ENCODE results near the gene TAF6.

Gene TAF6

DNA sequence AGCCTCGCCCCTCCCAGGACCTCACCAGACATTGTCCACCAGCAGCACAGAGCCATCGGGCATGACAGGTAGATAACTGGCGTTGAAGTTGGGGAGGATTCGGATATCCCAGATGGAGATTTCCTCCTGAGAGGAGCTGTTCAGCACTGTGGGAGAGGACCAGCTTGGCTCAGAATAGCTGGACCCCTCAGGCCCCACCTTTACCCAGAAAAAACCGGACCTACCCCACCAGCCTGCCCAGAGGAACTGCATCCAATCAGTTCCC lies 37.8 kb upstream of the TAF6 start:
- H3K36me3 Mint-ChIP-seq (ENCODE audit: low read depth) = peaks cover 20% of the 10 kb centered on the region
- H3K4me1 Mint-ChIP-seq = peaks cover 15% of the 10 kb centered on the region
- no peaks in the 10 kb centered on the region for H3K9me3 Mint-ChIP-seq
- peak overlapping the region; percentile 5 to 81 (median 17) for H3K27ac Mint-ChIP-seq
- H3K27me3 Mint-ChIP-seq (ENCODE audit: low read depth) = no peaks in the 10 kb centered on the region
- peak overlapping the region; percentile 81 to 89 (median 89) for H3K4me3 Mint-ChIP-seq
- TF ChIP-seq CTCF (IDR thresholded peaks at IDR 0.05; ENCODE audit: unreplicated experiment in 3 of 3) = no peak

DNA sequence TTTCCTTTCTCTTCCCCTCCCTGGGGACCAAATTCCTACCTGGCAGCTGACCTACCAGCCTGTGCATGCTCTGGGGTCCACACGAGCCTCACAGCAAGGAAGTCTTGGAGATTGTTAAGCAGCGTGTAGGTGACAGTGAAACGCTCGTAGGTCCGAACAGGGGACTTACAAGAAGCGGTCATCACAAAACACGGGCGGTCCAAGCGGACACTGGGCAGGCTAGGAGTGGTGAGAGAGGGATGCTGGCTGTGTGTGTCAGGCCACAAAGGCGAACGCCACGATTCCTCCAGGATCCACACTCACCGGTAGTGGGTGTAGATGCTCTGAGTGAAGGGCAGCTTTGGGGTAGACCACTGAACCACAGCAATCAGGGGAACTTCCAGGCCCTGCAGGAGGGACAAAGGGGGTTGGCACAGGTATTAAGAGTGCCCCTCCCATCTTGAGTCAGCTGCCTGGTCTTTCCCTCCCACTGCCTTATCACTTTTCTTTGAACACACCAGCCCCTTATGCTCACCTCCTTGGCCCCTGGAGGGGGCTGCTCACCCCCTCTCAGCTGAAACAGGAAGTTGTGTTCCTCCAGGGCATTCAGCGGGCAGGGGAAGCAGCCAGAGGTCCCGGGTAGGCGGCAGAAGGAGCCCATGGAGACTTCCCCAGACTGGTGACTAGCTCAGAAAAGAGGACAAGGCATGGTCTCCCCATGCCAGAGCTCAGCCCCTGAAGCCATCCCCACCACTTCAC lies 37.3 kb upstream of the TAF6 start:
- Mint-ChIP-seq H3K27me3 (ENCODE audit: low read depth) (no peaks in the 10 kb centered on the region), H3K36me3 (ENCODE audit: low read depth) (peaks cover 20% of the 10 kb centered on the region), H3K9me3 (no peaks in the 10 kb centered on the region), H3K4me1 (peaks cover 15% of the 10 kb centered on the region), H3K4me3 (peak overlapping the region; percentile 81 to 89 (median 89)), H3K27ac (peak overlapping the region; percentile 5 to 81 (median 17))
- no peak for TF ChIP-seq CTCF (IDR thresholded peaks at IDR 0.05; ENCODE audit: unreplicated experiment in 3 of 3)

GRCh38 chr7:100155553-100156317 lies 36.6 kb upstream of the TAF6 start:
- peaks cover 15% of the 10 kb centered on the region for H3K4me1 Mint-ChIP-seq
- peaks cover 20% of the 10 kb centered on the region for H3K36me3 Mint-ChIP-seq (ENCODE audit: low read depth)

DNA sequence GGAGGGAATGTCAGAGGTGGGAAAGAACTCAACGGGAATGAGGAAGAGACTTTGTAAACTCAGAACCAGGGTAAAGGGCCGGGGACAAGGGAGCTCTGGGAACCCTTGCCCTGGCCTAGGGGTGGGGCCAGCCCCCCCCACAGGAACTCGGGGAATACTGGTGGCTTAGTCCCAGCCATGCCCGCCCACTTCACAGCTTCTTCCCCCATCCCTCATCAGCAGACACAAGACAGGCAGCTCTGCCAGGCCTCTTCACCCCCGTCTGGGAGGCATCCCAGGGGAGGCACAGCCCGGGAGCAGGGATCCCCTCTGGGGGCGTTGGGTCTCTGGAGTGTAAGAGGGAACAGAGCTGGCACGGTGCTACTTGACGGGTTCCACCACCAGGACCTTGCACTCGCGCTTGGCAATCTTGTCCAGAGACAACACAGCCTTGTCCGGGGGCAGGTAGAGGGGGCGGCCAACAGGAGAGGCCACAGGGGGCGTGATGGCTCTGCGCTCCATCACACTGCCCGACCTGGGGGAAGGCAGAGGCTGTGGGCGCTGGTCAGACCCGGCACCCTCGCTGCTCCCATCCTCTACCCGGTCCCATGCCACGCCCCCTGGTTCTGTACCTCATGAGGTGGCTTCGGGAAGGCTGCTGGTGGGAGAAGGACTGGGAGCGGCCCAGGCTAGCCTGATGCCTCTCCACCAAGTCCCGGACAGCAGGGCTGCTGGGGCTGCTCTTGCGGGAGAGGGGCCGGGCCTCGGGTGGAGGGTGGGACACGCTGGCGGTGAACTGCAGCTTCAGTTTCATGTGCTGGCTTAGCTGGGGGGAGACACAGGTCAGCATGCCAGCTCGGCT lies 35.7 kb upstream of the TAF6 start:
- H3K4me1 Mint-ChIP-seq = peaks cover 22% of the 10 kb centered on the region
- TF ChIP-seq CTCF (IDR thresholded peaks at IDR 0.05; ENCODE audit: unreplicated experiment in 3 of 3) = no peak
- no peaks in the 10 kb centered on the region for H3K9me3 Mint-ChIP-seq
- no peaks in the 10 kb centered on the region for H3K27me3 Mint-ChIP-seq (ENCODE audit: low read depth)
- H3K4me3 Mint-ChIP-seq = peak overlapping the region in 1 of 3 experiments; percentile 38
- no peak overlapping the region for H3K27ac Mint-ChIP-seq
- H3K36me3 Mint-ChIP-seq (ENCODE audit: low read depth) = peaks cover 27% of the 10 kb centered on the region

More at GRCh38 chr7:100155553-100156317, 36.6 kb upstream of the TAF6 start:
- no peaks in the 10 kb centered on the region for H3K27me3 Mint-ChIP-seq (ENCODE audit: low read depth)
- H3K4me3 Mint-ChIP-seq = peak overlapping the region; percentile 81 to 89 (median 89)
- H3K9me3 Mint-ChIP-seq = no peaks in the 10 kb centered on the region
- no peak overlapping the region for H3K27ac Mint-ChIP-seq
- TF ChIP-seq CTCF (IDR thresholded peaks at IDR 0.05; ENCODE audit: unreplicated experiment in 3 of 3) = no peak

DNA sequence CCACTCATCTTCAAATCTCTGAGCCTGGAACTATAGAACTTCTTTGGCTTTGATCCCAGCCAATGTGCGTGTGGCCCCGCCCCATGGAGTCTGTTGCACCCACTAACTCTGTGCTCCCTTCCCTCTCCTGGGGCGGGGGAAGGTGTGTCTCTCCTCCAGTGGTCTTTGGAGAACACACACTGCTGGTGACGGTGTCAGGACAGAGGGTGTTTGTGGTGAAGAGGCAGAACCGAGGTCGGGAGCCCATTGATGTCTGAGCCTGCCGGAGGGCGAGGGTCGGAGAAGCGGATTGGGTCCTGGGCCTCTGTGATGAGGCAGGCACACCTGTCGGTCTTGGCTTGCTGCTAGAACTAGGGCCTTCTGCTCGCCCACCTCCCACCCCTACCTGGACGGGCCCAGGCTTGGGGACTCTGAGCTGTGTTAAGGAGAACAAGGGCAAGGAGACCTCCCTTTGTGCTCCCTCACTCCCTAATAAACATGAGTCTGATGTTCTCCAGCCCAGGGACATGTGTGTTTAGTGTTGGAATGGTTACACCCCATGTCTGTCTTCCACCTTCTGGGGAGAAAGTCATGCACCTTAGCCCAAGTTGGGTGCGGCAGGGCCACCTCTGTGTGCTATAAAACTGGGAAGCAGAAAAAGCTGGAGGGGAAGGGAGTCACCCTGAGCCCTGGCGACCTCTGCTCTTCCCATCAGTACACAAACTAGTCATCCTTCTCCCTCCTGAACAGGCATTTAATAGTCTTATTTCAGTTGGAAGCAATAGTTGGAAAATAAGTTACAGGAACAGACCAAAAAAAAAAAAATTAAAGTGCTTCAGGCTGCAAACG lies 34.8 kb upstream of the TAF6 start:
- Mint-ChIP-seq H3K27me3 (ENCODE audit: low read depth) (no peaks in the 10 kb centered on the region), H3K27ac (peak overlapping the region in 2 of 3 experiments; percentile 8 to 42), H3K9me3 (no peaks in the 10 kb centered on the region), H3K4me1 (peaks cover 20% of the 10 kb centered on the region), H3K4me3 (peak overlapping the region in 2 of 3 experiments; percentile 19 to 43), H3K36me3 (ENCODE audit: low read depth) (peaks cover 27% of the 10 kb centered on the region)
- TF ChIP-seq CTCF (IDR thresholded peaks at IDR 0.05; ENCODE audit: unreplicated experiment in 3 of 3) = no peak
